GM20431 (cell line): ENCODE measurements around the gene TSPAN31.
"Not testable (repeated sequence)": the region's sequence is repeated elsewhere in the genome, so short reads cannot be mapped to it uniquely, and the experiment has no call there.

ENCODE experiments used
- in situ Hi-C: fragments of 300-500 bp; cut with MseI, MboI; formaldehyde crosslinking; loops from one replicate; pipeline ENCODE4 v1.15.0; 2020; ENCODE audit warnings: low sequenced_read_pairs; ENCODE audit not compliant: unreplicated experiment

The TSPAN31 gene

DNA sequence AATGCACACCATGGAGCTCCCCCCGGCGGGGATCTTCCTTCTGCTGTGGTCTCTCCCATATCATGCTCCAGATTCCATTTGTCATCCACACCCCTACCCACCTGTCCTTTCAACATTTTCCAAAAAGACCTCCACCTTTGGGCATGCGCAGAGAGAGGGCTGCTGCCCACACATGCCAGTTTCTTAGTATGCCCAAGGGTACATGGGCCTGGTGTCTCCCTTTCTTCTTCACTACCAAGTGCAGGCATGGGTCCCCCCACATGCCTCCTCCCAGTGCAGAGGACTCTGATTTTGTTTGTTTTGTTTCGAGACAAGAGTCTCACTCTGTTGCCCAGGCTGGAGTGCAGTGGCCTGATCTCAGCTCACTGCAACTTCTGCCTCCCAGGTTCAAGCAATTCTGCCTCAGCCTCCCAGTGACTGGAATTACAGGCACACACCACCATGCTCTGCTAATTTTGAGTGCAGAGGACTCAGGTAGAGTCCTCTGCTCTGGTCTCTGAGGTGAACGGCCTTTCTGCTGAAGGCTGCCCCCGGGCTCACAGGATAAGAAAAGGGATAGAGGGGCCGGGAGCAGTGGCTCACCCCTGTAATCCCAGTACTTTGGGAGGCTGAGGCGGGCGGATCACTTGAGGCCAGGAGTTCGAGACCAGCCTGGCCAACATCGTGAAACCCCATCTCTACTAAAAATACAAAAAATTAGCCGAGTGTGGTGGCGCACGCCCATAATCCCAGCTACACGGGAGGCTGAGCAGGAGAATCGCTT, 22.8 kb upstream of the TSPAN31 start:
- in situ Hi-C loops: not testable (repeated sequence)

DNA sequence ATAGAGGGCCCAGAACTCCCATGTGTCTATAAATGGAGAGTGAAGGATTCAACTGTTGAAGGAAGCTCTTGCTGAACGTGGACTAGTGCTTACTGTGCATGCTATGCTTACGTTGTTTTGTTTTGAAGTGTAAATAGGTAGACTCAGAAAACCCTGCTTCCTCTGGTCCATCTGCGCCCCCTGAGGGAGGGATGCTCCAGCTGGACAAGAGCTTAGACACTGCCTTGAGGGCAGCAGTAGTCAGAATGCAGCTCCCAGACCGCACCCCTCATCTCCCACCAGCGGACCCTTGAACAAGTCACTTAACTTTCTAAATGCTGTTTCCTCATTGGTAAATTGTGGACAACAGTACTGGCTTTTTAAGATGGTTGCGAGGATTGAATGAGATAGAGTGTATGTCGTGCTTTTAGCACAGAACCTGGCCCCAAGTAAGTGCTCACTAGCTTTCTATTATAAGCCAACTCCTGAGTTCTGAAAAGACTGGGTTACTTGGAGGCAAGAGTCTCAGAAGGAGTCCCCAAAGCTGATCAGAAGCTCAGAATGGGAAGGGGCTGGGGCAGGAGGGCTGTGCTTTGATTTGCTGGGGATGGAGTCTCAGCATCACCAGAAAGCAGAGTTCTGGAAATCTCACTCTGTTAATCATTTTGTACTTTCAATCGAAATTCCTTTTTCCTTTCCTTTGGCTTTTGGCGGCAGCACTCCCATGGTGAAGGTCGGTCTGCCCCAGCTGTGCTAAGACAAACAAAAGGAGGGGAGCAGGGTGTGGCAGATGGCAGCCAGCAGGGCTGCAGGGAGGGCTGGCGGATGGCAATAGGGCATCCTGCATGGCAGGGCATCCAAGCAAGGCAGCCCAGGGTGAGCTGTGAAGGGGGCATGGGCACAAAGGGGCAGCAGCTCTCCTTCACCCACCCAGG, 21.9 kb upstream of the TSPAN31 start:
- in situ Hi-C loops: no loop called here

GRCh38 chr12:57723630-57723962, 21.2 kb upstream of the TSPAN31 start:
- in situ Hi-C loops: no loop called here

- in situ Hi-C loops: no loop called here
Measured at GRCh38 chr12:57724003-57724935, 20.6 kb upstream of the TSPAN31 start.

GRCh38 chr12:57724936-57725740, 19.7 kb upstream of the TSPAN31 start:
- in situ Hi-C loops: no loop called here

DNA sequence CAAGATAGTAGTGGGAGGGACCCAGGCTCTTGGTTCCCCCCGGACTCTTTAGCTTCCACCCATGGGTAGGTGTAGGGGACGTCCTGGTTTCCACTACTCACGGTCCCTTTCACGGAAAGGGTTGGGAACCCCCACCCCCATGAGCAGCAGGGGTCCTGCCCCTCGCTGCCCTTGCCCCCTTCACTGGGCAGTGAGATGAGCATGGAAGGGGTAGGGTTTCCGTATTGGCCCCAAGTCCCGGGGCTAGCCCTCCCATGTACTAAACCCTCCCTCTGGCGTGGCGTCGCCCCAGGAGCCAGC, 19.0 kb upstream of the TSPAN31 start:
- in situ Hi-C loops: no loop called here

DNA sequence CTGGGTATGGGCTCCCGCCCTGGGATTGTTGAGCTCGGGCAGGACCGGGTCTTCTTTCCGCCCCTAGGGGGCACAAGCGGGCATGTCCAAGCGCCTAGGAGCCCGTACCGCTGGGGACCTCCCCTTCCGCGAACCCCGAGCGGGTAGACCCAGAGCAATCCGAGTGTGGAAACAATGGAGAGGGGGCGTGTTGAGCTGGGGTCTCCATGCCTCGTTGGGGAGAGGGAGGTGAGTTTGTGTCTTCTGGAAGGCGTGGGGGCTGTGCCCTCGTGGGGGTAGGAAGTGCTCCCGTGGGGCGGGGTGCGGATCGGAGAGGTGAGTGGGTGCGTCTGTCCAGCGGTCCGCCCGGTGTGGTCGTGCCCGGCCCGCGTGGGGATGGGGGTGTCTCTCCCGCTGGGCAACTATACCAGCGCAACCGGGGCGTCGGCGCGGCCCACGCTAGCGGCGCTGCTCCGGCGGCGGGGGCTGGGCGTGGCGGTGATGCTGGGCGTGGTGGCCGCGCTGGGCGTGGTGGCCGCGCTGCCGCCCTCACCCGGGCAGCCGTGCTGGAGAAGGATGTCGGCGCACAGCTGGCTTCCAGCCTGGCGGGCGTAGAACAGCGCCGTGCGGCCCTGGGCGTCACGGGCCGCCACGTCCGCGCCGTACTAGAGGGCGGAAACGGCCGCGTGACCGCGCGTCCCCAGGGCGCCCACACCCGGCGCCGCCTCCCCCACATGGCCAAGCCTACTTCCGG, 18.5 kb upstream of the TSPAN31 start:
- in situ Hi-C loops: no loop called here

GRCh38 chr12:57726884-57727757, 17.7 kb upstream of the TSPAN31 start:
- in situ Hi-C loops: no loop called here

GRCh38 chr12:57727758-57728395, 17.0 kb upstream of the TSPAN31 start:
- in situ Hi-C loops: no loop called here

GRCh38 chr12:57729321-57729844, 15.5 kb upstream of the TSPAN31 start:
- in situ Hi-C loops: no loop called here

GRCh38 chr12:57730336-57731067, 14.3 kb upstream of the TSPAN31 start:
- in situ Hi-C loops: no loop called here

GRCh38 chr12:57731411-57732080, 13.3 kb upstream of the TSPAN31 start:
- in situ Hi-C loops: no loop called here

DNA sequence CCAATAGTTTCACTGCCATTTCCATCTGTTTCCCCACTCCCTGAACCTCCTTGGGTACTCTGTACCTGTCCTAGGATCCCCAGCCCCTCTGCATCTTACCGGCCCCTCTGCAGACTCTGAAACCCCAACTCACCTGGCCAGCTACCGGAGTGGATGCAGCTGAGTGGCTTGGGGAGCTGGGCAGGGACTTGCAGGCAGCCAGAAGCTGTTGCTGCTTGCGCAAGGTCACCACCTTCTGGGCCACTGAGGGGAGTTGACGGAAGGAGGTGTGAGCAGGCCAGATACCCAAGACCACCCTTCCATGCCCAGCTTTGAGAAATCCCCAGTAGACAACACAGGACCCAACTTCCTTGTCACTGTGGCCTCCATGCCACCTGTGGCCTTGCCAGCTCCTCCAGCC, 12.6 kb upstream of the TSPAN31 start:
- in situ Hi-C loops: no loop called here

- in situ Hi-C loops: no loop called here
Measured at GRCh38 chr12:57732726-57733593, 11.9 kb upstream of the TSPAN31 start.

DNA sequence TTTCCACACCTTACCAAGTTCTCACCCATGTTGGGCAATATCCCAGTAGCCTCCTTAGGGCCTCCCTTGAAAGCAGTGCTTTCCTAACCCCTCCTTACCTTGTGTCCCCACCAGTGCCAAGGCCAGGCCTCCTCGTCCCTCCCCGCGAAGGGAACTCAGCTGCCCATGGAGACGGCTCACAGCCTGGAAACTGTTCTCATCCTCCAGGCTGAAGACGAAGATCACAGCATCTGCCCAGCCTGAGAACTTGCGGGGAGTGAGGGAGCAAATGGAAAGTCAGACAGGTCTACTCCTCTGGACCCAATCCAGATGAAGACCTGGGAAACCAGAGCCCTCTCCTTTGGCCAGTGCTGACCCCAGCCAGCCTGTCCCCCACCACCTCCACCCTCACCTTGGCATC, 10.9 kb upstream of the TSPAN31 start:
- in situ Hi-C loops: no loop called here
